ENCODE results near the gene NPPA. TPM values are rescaled to one million over a fixed set of nuclear protein-coding genes. Genes with fewer than 3 reads are reported as not detected.

The NPPA gene
- total and polyA plus RNA-seq, 3 donors from 2014 or later: not detected

GRCh38 chr1:11823366-11824137 lies 24.0 kb downstream of the NPPA start:
- 87 to 92% methylated on average over 12 to 17 of the region's 17 CpGs for WGBS, 2 donors
- intact Hi-C loops (cut with DNase I; ENCODE audit: low total_unique reads): no loop called here
- H3K9me3 ChIP-seq: no peaks in the 10 kb centered on the region
- TF ChIP-seq POLR2A (IDR thresholded peaks at IDR 0.05): no peak
- TF ChIP-seq, protein P1, sequence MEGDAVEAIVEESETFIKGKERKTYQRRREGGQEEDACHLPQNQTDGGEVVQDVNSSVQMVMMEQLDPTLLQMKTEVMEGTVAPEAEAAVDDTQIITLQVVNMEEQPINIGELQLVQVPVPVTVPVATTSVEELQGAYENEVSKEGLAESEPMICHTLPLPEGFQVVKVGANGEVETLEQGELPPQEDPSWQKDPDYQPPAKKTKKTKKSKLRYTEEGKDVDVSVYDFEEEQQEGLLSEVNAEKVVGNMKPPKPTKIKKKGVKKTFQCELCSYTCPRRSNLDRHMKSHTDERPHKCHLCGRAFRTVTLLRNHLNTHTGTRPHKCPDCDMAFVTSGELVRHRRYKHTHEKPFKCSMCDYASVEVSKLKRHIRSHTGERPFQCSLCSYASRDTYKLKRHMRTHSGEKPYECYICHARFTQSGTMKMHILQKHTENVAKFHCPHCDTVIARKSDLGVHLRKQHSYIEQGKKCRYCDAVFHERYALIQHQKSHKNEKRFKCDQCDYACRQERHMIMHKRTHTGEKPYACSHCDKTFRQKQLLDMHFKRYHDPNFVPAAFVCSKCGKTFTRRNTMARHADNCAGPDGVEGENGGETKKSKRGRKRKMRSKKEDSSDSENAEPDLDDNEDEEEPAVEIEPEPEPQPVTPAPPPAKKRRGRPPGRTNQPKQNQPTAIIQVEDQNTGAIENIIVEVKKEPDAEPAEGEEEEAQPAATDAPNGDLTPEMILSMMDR (IDR thresholded peaks at IDR 0.05): no peak
- DNase-seq: no peak
- no peak overlapping the region for H3K27ac ChIP-seq
- H3K27me3 ChIP-seq: no peaks in the 10 kb centered on the region
- no peaks in the 10 kb centered on the region for H3K36me3 ChIP-seq (ENCODE audit: low read depth, missing control alignments)
- no peaks in the 10 kb centered on the region for H3K4me1 ChIP-seq
- H3K4me3 ChIP-seq: no peak overlapping the region

- no peaks in the 10 kb centered on the region for H3K4me1 ChIP-seq
- H3K27me3 ChIP-seq: no peaks in the 10 kb centered on the region
- intact Hi-C loops (cut with DNase I; ENCODE audit: low total_unique reads): no loop called here
- H3K27ac ChIP-seq: no peak overlapping the region
- no peak overlapping the region for H3K4me3 ChIP-seq
- DNase-seq: no peak
- no peaks in the 10 kb centered on the region for H3K36me3 ChIP-seq (ENCODE audit: low read depth, missing control alignments)
- TF ChIP-seq, protein P1 (IDR thresholded peaks at IDR 0.05): no peak
- TF ChIP-seq POLR2A (IDR thresholded peaks at IDR 0.05): no peak
- WGBS, 2 donors: 95 to 96% methylated on average over 3 of the region's 3 CpGs
- H3K9me3 ChIP-seq: no peaks in the 10 kb centered on the region
Measured at GRCh38 chr1:11822091-11822490, 25.5 kb downstream of the NPPA start.

DNA sequence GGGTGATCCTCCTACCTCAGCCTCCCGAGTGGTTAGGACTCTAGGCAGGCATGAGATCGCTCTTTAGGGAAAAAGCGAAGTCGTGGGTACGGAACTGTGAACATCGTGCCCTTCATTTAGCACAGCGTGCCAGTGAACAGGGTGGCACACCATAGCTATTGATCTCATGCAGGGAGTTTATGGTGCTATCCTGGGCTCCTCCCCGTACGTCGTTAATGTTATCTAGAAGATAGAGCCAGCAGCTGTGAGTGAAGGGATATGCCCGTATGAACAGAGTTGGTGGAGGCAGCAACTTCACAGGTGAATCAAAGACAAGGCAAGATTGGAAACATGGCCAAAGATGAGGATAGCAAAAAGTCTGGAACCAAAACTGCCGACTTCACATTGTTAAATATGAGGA lies 30.4 kb downstream of the NPPA start:
- no peak for DNase-seq
- H3K27me3 ChIP-seq: no peaks in the 10 kb centered on the region
- TF ChIP-seq POLR2A (IDR thresholded peaks at IDR 0.05): no peak
- TF ChIP-seq, protein P1 (IDR thresholded peaks at IDR 0.05): no peak
- intact Hi-C loops (cut with DNase I; ENCODE audit: low total_unique reads): no loop called here
- H3K4me1 ChIP-seq: no peaks in the 10 kb centered on the region
- H3K36me3 ChIP-seq (ENCODE audit: low read depth, missing control alignments): no peaks in the 10 kb centered on the region
- H3K4me3 ChIP-seq: no peak overlapping the region
- 80 to 81% methylated on average over 12 of the region's 12 CpGs for WGBS, 2 donors
- H3K9me3 ChIP-seq: no peaks in the 10 kb centered on the region
- no peak overlapping the region for H3K27ac ChIP-seq

- Histone ChIP-seq H3K36me3 (ENCODE audit: low read depth, missing control alignments) (no peaks in the 10 kb centered on the region), H3K27ac (no peak overlapping the region), H3K27me3 (no peaks in the 10 kb centered on the region), H3K4me1 (no peaks in the 10 kb centered on the region), H3K9me3 (no peaks in the 10 kb centered on the region), H3K4me3 (no peak overlapping the region)
- intact Hi-C loops (cut with DNase I; ENCODE audit: low total_unique reads): no loop called here
- DNase-seq: no peak
- TF ChIP-seq, protein P1 (IDR thresholded peaks at IDR 0.05): no peak
- no peak for TF ChIP-seq POLR2A (IDR thresholded peaks at IDR 0.05)
- WGBS, 2 donors: 87 to 90% methylated on average over 5 of the region's 5 CpGs
Measured at GRCh38 chr1:11813021-11813420, 34.6 kb downstream of the NPPA start.

- Histone ChIP-seq H3K4me3 (no peak overlapping the region), H3K9me3 (no peaks in the 10 kb centered on the region), H3K4me1 (peaks cover 24% of the 10 kb centered on the region), H3K27ac (peak overlapping the region; percentile 95 to 98), H3K36me3 (ENCODE audit: low read depth, missing control alignments) (no peaks in the 10 kb centered on the region), H3K27me3 (no peaks in the 10 kb centered on the region)
- no peak for TF ChIP-seq POLR2A (IDR thresholded peaks at IDR 0.05)
- TF ChIP-seq, protein P1 (IDR thresholded peaks at IDR 0.05): no peak
- DNase-seq: no peak
- 16 to 26% methylated on average over 2 of the region's 2 CpGs for WGBS, 2 donors
- intact Hi-C loops (cut with DNase I; ENCODE audit: low total_unique reads): loop anchor here (10.0 kb wide), 1 partner anchor 72 kb away; the partner anchor contains the start of gene AGTRAP
Measured at GRCh38 chr1:11807133-11807532, 40.5 kb downstream of the NPPA start.
